Urinary bladder (tissue), 4 donors: Measurements from ENCODE around the gene CYB561A3. TPM values are rescaled to one million over a fixed set of nuclear protein-coding genes. Genes with fewer than 3 reads are reported as not detected.

Experiments used
- DNase-seq: peaks from one replicate; pipeline ENCODE4 v3.0.0-alpha.2; 2015; ENCODE audit errors: extremely low spot score
- H3K27ac ChIP-seq: one replicate; pipeline ENCODE4 v1.5.1; 2013; ENCODE audit warnings: low read depth, mild to moderate bottlenecking, moderate library complexity
- H3K36me3 ChIP-seq: one replicate; pipeline ENCODE4 v1.6.1; 2013; ENCODE audit warnings: mild to moderate bottlenecking, moderate library complexity; ENCODE audit not compliant: insufficient read depth
- H3K4me1 ChIP-seq: one replicate; pipeline ENCODE4 v1.6.1; 2013; ENCODE audit warnings: mild to moderate bottlenecking, moderate library complexity; ENCODE audit not compliant: insufficient read depth
- H3K4me3 ChIP-seq: one replicate; pipeline ENCODE4 v1.5.1; 2013; ENCODE audit warnings: low read depth, low read length
- WGBS: extraction: QIAGEN DNeasy Blood & Tissue Kit; methylation state at CpG from one replicate; pipeline ENCODE4 v1.1.7; 2013; 5-methylcytosine and 5-hydroxymethylcytosine counted together
- polyA plus RNA-seq: library from polyadenylated mRNA; stranded (reverse); fragments of 200-250 nt; gene quantifications from one replicate; pipeline ENCODE4 v1.2.3, GENCODE V29; 2013
- total RNA-seq: library from RNA; depleted of rRNA; stranded (reverse); fragments of >200 nt; gene quantifications from one replicate; pipeline ENCODE4 v1.2.3, GENCODE V29; 2014
- donor health status: healthy with polysubstance abuse.
- donor health status: healthy.

CYB561A3 gene
- total and polyA plus RNA-seq, 2 donors, result 19.6 to 34.9 TPM

- DNase-seq, result no peak
Measured at GRCh38 chr11:61345954-61346843, 15.5 kb downstream of the CYB561A3 start.

GRCh38 chr11:61345170-61345610, 16.5 kb downstream of the CYB561A3 start:
- Histone ChIP-seq H3K4me1 (no peaks in the 10 kb centered on the region), H3K4me3 (no peak overlapping the region), H3K36me3 (no peaks in the 10 kb centered on the region), H3K27ac (no peak overlapping the region)
- 47% methylated on average over 4 of the region's 4 CpGs for WGBS
- no peak for DNase-seq

More at GRCh38 chr11:61345954-61346843, 15.5 kb downstream of the CYB561A3 start:
- no peak overlapping the region for H3K4me3 ChIP-seq
- no peaks in the 10 kb centered on the region for H3K4me1 ChIP-seq
- whole genome bisulfite sequencing, result 79% methylated on average over 14 of the region's 14 CpGs
- no peak overlapping the region for H3K27ac ChIP-seq
- H3K36me3 ChIP-seq, result no peaks in the 10 kb centered on the region

- WGBS, result 94% methylated on average over 29 of the region's 29 CpGs
- no peaks in the 10 kb centered on the region for H3K36me3 ChIP-seq
- no peak overlapping the region for H3K4me3 ChIP-seq
- no peaks in the 10 kb centered on the region for H3K4me1 ChIP-seq
- H3K27ac ChIP-seq, result no peak overlapping the region
- no peak for DNase-seq
Measured at GRCh38 chr11:61343792-61344745, 17.6 kb downstream of the CYB561A3 start.

- Histone ChIP-seq H3K27ac (no peak overlapping the region), H3K4me1 (no peaks in the 10 kb centered on the region), H3K4me3 (no peak overlapping the region), H3K36me3 (no peaks in the 10 kb centered on the region)
- no peak for DNase-seq
- 90% methylated on average over 20 of the region's 20 CpGs for WGBS
Measured at GRCh38 chr11:61342207-61342803, 19.4 kb downstream of the CYB561A3 start.

- H3K36me3 ChIP-seq, result no peaks in the 10 kb centered on the region
- H3K4me1 ChIP-seq, result no peaks in the 10 kb centered on the region
- 93% methylated on average over 4 of the region's 4 CpGs for WGBS
- no peak for DNase-seq
- H3K27ac ChIP-seq, result no peak overlapping the region
- H3K4me3 ChIP-seq, result no peak overlapping the region
Measured at GRCh38 chr11:61341706-61342105, 20.0 kb downstream of the CYB561A3 start.

- no peaks in the 10 kb centered on the region for H3K36me3 ChIP-seq
- no peak for DNase-seq
- no peak overlapping the region for H3K4me3 ChIP-seq
- WGBS, result 99% methylated on average over 2 of the region's 2 CpGs
- no peak overlapping the region for H3K27ac ChIP-seq
- no peaks in the 10 kb centered on the region for H3K4me1 ChIP-seq
Measured at GRCh38 chr11:61340979-61341378, 20.7 kb downstream of the CYB561A3 start.

GRCh38 chr11:61339490-61339878, 22.2 kb downstream of the CYB561A3 start:
- H3K27ac ChIP-seq, result no peak overlapping the region
- H3K4me3 ChIP-seq, result no peak overlapping the region
- H3K36me3 ChIP-seq, result no peaks in the 10 kb centered on the region
- 85% methylated on average over 4 of the region's 4 CpGs for WGBS
- DNase-seq, result no peak
- no peaks in the 10 kb centered on the region for H3K4me1 ChIP-seq

GRCh38 chr11:61338783-61339489, 22.7 kb downstream of the CYB561A3 start:
- 91% methylated on average over 26 of the region's 26 CpGs for WGBS
- Histone ChIP-seq H3K36me3 (no peaks in the 10 kb centered on the region), H3K27ac (no peak overlapping the region), H3K4me1 (no peaks in the 10 kb centered on the region), H3K4me3 (no peak overlapping the region)
- no peak for DNase-seq

- WGBS, result 94% methylated on average over 15 of the region's 15 CpGs
- DNase-seq, result no peak
- Histone ChIP-seq H3K4me3 (no peak overlapping the region), H3K4me1 (no peaks in the 10 kb centered on the region), H3K36me3 (no peaks in the 10 kb centered on the region), H3K27ac (no peak overlapping the region)
Measured at GRCh38 chr11:61337706-61338470, 23.8 kb downstream of the CYB561A3 start.

- Histone ChIP-seq H3K4me1 (peaks cover 5% of the 10 kb centered on the region), H3K36me3 (no peaks in the 10 kb centered on the region), H3K27ac (no peak overlapping the region), H3K4me3 (no peak overlapping the region)
- peak; percentile 40 for DNase-seq
- 30% methylated on average over 8 of the region's 8 CpGs for WGBS
Measured at GRCh38 chr11:61336171-61336935, 25.3 kb downstream of the CYB561A3 start.

GRCh38 chr11:61335355-61335710, 26.3 kb downstream of the CYB561A3 start:
- peaks cover 8% of the 10 kb centered on the region for H3K4me1 ChIP-seq
- no peak overlapping the region for H3K4me3 ChIP-seq
- no peaks in the 10 kb centered on the region for H3K36me3 ChIP-seq
- no peak overlapping the region for H3K27ac ChIP-seq
- DNase-seq, result no peak
- 60% methylated on average over 1 of the region's 1 CpG for WGBS
